B cell (primary cell): Measurements from ENCODE around the gene ISCU. TPM values are rescaled to one million over a fixed set of nuclear protein-coding genes. Genes with fewer than 3 reads are reported as not detected.

Experiments
- ATAC-seq: fragments of 200-7000 bp; cut with Tn5 transposase; one replicate; pipeline ENCODE4 v1.10.0; 2021; ENCODE audit warnings: low read depth, mild to moderate bottlenecking, moderate number of reproducible peaks, moderate library complexity
- CTCF ChIA-PET: fragments of 350-600 bp; sonication (Branson Sonifier 250); formaldehyde crosslinking; loops from one replicate; lab custom pipeline; 2021; ENCODE audit warnings: antibody characterized with exemption, inconsistent platforms; lab: Charles Lee
- POLR2A ChIA-PET: fragments of 350-600 bp; sonication (Branson Sonifier 250); formaldehyde crosslinking; loops from one replicate; lab custom pipeline; 2021; ENCODE audit warnings: antibody characterized with exemption; lab: Charles Lee
- DNase-seq: peaks from one replicate; pipeline ENCODE4 v3.0.0; 2013
- H2AFZ ChIP-seq: 2 replicates; pipeline ENCODE4 v1.6.1; 2012; ENCODE audit warnings: mild to moderate bottlenecking, low read depth, low read length; ENCODE audit not compliant: insufficient read depth, poor library complexity, severe bottlenecking
- H3K27ac ChIP-seq, 2 donors: 1 replicate in 1 of 2; 2 replicates in 1 of 2; pipeline ENCODE4 v1.5.1; 2012 to 2013; ENCODE audit warnings: low read length in 2 of 2, mild to moderate bottlenecking in 2 of 2, moderate library complexity in 1 of 2
- H3K27me3 ChIP-seq, 4 experiments: fragments of 200-600 bp in 1 of 4; sonication (generic) in 1 of 4; replicated peaks in 1 of 4; 1 replicate in 2 of 4; 2 replicates in 2 of 4; pipeline versions ENCODE4 v1.6.1 to v1.7.0; 2013 to 2016; ENCODE audit warnings: low read length in 3 of 4, mild to moderate bottlenecking in 2 of 4, mixed read lengths in 1 of 4, moderate library complexity in 1 of 4; ENCODE audit not compliant: insufficient read depth in 4 of 4, control insufficient read depth in 3 of 4; ENCODE audit errors: control extremely low read depth in 1 of 4
- H3K36me3 ChIP-seq, 2 experiments: replicated peaks in 1 of 2; 1 replicate in 1 of 2; 2 replicates in 1 of 2; pipeline versions ENCODE4 v1.6.1 to v1.7.1; 2013; ENCODE audit warnings: low read length in 1 of 2; ENCODE audit not compliant: insufficient read depth in 2 of 2, control insufficient read depth in 1 of 2; ENCODE audit errors: control extremely low read depth in 1 of 2, extremely low read depth in 1 of 2
- H3K4me1 ChIP-seq, 2 donors: fragments of 200-600 bp in 1 of 2; sonication (generic) in 1 of 2; 1 replicate in 1 of 2; 2 replicates in 1 of 2; pipeline versions ENCODE4 v1.5.1 to v1.6.1; 2013 to 2017; ENCODE audit warnings: low read length in 2 of 2; ENCODE audit not compliant: control insufficient read depth in 2 of 2, insufficient read depth in 2 of 2
- H3K4me2 ChIP-seq: replicated peaks from 2 replicates; pipeline ENCODE3; 2012; ENCODE audit warnings: mild to moderate bottlenecking, low read depth, low read length; ENCODE audit not compliant: poor library complexity, severe bottlenecking
- H3K4me3 ChIP-seq, 5 experiments: fragments of 200-600 bp in 1 of 5; sonication (generic) in 1 of 5; 1 replicate in 3 of 5; 2 replicates in 2 of 5; pipeline versions ENCODE4 v1.5.1 to v1.7.0; 2011 to 2016; ENCODE audit warnings: low read length in 4 of 5, mild to moderate bottlenecking in 4 of 5, low read depth in 2 of 5, control low read depth in 1 of 5, moderate library complexity in 1 of 5; ENCODE audit not compliant: insufficient read depth in 1 of 5; ENCODE audit errors: control extremely low read depth in 1 of 5, extremely low read depth in 1 of 5
- H3K79me2 ChIP-seq: fragments of 200-600 bp; sonication (generic); one replicate; pipeline ENCODE4 v1.6.0; 2016; ENCODE audit warnings: low read length; ENCODE audit not compliant: control insufficient read depth, insufficient read depth
- H3K9ac ChIP-seq: fragments of 200-600 bp; sonication (generic); 2 replicates; pipeline ENCODE4 v1.6.1; 2017; ENCODE audit warnings: mild to moderate bottlenecking, low read length, moderate library complexity
- H3K9me3 ChIP-seq, 3 donors: one replicate each; pipeline versions ENCODE4 v1.6.1 to v1.7.1; 2013; ENCODE audit warnings: low read length in 2 of 3; ENCODE audit not compliant: control insufficient read depth in 2 of 3, insufficient read depth in 1 of 3; ENCODE audit errors: control extremely low read depth in 1 of 3
- H4K20me1 ChIP-seq: 2 replicates; pipeline ENCODE4 v1.6.0; 2012; ENCODE audit warnings: mild to moderate bottlenecking, low read length; ENCODE audit not compliant: insufficient read depth, control insufficient read depth, poor library complexity, severe bottlenecking
- H3K27ac Mint-ChIP-seq: one replicate; pipeline ENCODE4 v1.8.0; 2021; ENCODE audit warnings: mixed read lengths
- H3K27me3 Mint-ChIP-seq: one replicate; pipeline ENCODE4 v1.8.0; 2021; ENCODE audit warnings: mixed read lengths
- H3K4me1 Mint-ChIP-seq: one replicate; pipeline ENCODE4 v1.8.0; 2021; ENCODE audit warnings: mixed read lengths
- H3K4me3 Mint-ChIP-seq: one replicate; pipeline ENCODE4 v1.8.0; 2021; ENCODE audit warnings: mixed read lengths
- H3K9me3 Mint-ChIP-seq: one replicate; pipeline ENCODE4 v1.8.0; 2022; ENCODE audit warnings: mixed read lengths; ENCODE audit not compliant: insufficient read depth
- EZH2 ChIP-seq: IDR thresholded peaks from 2 replicates; pipeline ENCODE4 v1.6.1; 2012; ENCODE audit warnings: borderline replicate concordance, low read depth, mild to moderate bottlenecking, moderate library complexity, low read length; ENCODE audit not compliant: insufficient read depth, poor library complexity, severe bottlenecking
- WGBS: methylation state at CpG from one replicate; pipeline ENCODE4 v1.1.5; 2013; ENCODE audit warnings: missing lambda C conversion rate; ENCODE audit not compliant: insufficient coverage; 5-methylcytosine and 5-hydroxymethylcytosine counted together
- intact Hi-C: fragments of 100-400 bp; cut with micrococcal nuclease; formaldehyde crosslinking; loops from one replicate; pipeline ENCODE4 v1.10.0; 2022
- polyA plus RNA-seq: library from polyadenylated mRNA; depleted of rRNA; stranded (reverse); fragments of >200 nt; gene quantifications from 2 replicates; pipeline ENCODE4 v1.2.3, GENCODE V29; 2012
- total RNA-seq, 2 donors: library from RNA; stranded (reverse); fragments of 120-200 nt in 1 of 2; gene quantifications; 1 replicate in 1 of 2; 2 replicates in 1 of 2; pipeline versions ENCODE4 v1.2.3 to v1.2.4, GENCODE V29; 2013 to 2022
- TF ChIP-seq, protein P1 (sequence below): fragments of 200-600 bp; IDR thresholded peaks from one replicate; pipeline ENCODE4 v1.8.0; 2022; ENCODE audit warnings: antibody characterized with exemption, mild to moderate bottlenecking

ISCU gene
- total and polyA plus RNA-seq, 2 donors (not counting 1 experiment from before 2014, with no cell fraction given): 173 to 209 TPM

DNA sequence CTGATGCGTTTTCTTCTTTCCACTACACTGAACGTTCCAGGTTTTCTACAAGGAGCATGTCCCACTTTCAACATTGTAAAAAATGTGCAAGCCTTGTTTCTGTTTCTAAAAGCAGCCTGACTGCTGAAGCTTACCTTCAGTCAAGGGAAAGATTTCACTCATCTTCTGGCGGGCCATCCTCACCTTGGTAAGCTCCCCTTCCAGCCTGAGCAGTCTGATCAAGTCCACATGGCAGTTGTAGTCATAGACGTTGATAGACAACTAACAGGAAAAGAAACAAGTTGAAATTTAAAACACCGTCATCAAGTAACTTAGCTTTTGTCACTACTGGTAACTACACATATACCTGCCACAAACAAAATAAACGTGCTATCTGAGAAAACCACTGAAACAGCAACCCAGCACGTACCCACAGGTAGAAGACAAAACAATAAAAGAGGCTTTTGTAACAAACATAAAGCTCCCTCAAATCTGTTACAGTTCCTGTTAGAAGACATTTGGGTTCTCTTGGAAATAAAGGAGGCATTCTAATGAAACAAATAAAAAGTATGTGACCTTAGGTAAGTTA lies 13.4 kb upstream of the ISCU start:
- ChIA-PET POLR2A (no interaction called here), CTCF (interaction anchor here (0.6 to 1.7 kb wide), 4 partner anchors 70 to 503 kb away, joined by 3 to 9 read pairs (median 4); no protein-coding TSS in a partner anchor)
- H4K20me1 ChIP-seq: peaks cover 43% of the 10 kb centered on the region
- Mint-ChIP-seq H3K4me1 (peaks cover 39% of the 10 kb centered on the region), H3K27me3 (no peaks in the 10 kb centered on the region), H3K4me3 (no peak overlapping the region), H3K9me3 (no peaks in the 10 kb centered on the region), H3K27ac (no peak overlapping the region)
- H3K4me2 ChIP-seq: no peak overlapping the region
- ATAC-seq: no peak
- no peak overlapping the region for H3K9ac ChIP-seq
- peaks cover 98% of the 10 kb centered on the region for H3K79me2 ChIP-seq
- no peak overlapping the region for H2AFZ ChIP-seq
- no peak for TF ChIP-seq EZH2
- TF ChIP-seq, protein P1, sequence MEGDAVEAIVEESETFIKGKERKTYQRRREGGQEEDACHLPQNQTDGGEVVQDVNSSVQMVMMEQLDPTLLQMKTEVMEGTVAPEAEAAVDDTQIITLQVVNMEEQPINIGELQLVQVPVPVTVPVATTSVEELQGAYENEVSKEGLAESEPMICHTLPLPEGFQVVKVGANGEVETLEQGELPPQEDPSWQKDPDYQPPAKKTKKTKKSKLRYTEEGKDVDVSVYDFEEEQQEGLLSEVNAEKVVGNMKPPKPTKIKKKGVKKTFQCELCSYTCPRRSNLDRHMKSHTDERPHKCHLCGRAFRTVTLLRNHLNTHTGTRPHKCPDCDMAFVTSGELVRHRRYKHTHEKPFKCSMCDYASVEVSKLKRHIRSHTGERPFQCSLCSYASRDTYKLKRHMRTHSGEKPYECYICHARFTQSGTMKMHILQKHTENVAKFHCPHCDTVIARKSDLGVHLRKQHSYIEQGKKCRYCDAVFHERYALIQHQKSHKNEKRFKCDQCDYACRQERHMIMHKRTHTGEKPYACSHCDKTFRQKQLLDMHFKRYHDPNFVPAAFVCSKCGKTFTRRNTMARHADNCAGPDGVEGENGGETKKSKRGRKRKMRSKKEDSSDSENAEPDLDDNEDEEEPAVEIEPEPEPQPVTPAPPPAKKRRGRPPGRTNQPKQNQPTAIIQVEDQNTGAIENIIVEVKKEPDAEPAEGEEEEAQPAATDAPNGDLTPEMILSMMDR: no peak
- H3K27ac ChIP-seq: no peak overlapping the region
- WGBS: 74% methylated on average over 5 of the region's 7 CpGs
- H3K27me3 ChIP-seq: no peaks in the 10 kb centered on the region
- H3K36me3 ChIP-seq: peaks cover 9 to 48% of the 10 kb centered on the region in 2 experiments
- no peak overlapping the region for H3K4me3 ChIP-seq
- intact Hi-C loops: no loop called here
- peaks cover 0 to 10% of the 10 kb centered on the region in 2 donors for H3K4me1 ChIP-seq
- no peak for DNase-seq
- H3K9me3 ChIP-seq: no peaks in the 10 kb centered on the region

DNA sequence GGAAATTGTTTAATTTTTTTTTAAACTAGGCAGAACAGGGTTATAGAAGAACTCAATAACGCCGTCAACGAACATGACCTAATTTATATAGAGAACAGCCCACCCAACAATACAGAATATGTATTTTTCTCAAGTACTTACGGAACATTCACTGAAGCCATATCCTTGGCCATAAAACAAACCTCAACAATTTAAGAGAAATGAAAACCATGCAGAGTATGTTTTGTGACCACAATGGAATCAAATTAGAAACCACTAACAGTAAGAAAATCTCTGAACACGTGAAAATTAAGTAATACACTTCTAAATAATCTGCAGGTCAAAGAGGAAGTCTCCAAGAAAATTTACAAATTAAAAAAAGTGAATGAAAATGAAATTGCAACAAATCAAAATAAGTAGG lies 10.9 kb upstream of the ISCU start:
- Histone ChIP-seq H3K4me2 (peak overlapping the region; percentile 26), H3K36me3 (peaks cover 9 to 37% of the 10 kb centered on the region in 2 experiments), H3K27ac (peak overlapping the region in 1 of 2 donors; percentile 40)

More for the DNA sequence above, 10.9 kb upstream of the ISCU start:
- Mint-ChIP-seq H3K4me3 (peak overlapping the region; percentile 12), H3K9me3 (no peaks in the 10 kb centered on the region), H3K27me3 (no peaks in the 10 kb centered on the region), H3K27ac (peak overlapping the region; percentile 5), H3K4me1 (peaks cover 54% of the 10 kb centered on the region)
- H3K79me2 ChIP-seq: peaks cover 97% of the 10 kb centered on the region
- H3K9me3 ChIP-seq: no peaks in the 10 kb centered on the region
- TF ChIP-seq EZH2: no peak
- TF ChIP-seq, protein P1: no peak
- H4K20me1 ChIP-seq: peaks cover 52% of the 10 kb centered on the region
- no peak overlapping the region for H3K4me3 ChIP-seq
- H3K27me3 ChIP-seq: no peaks in the 10 kb centered on the region
- H3K4me1 ChIP-seq: peaks cover 2 to 11% of the 10 kb centered on the region in 2 donors
- WGBS: 77% methylated on average over 4 of the region's 5 CpGs
- CTCF ChIA-PET: no interaction called here
- H2AFZ ChIP-seq: no peak overlapping the region
- no peak for ATAC-seq
- intact Hi-C loops: no loop called here
- H3K9ac ChIP-seq: no peak overlapping the region
- POLR2A ChIA-PET: no interaction called here
- DNase-seq: no peak
